ENCODE results near the gene RBCK1.
"Not testable (repeated sequence)": the region's sequence is repeated elsewhere in the genome, so short reads cannot be mapped to it uniquely, and the experiment has no call there.

Gene RBCK1

DNA sequence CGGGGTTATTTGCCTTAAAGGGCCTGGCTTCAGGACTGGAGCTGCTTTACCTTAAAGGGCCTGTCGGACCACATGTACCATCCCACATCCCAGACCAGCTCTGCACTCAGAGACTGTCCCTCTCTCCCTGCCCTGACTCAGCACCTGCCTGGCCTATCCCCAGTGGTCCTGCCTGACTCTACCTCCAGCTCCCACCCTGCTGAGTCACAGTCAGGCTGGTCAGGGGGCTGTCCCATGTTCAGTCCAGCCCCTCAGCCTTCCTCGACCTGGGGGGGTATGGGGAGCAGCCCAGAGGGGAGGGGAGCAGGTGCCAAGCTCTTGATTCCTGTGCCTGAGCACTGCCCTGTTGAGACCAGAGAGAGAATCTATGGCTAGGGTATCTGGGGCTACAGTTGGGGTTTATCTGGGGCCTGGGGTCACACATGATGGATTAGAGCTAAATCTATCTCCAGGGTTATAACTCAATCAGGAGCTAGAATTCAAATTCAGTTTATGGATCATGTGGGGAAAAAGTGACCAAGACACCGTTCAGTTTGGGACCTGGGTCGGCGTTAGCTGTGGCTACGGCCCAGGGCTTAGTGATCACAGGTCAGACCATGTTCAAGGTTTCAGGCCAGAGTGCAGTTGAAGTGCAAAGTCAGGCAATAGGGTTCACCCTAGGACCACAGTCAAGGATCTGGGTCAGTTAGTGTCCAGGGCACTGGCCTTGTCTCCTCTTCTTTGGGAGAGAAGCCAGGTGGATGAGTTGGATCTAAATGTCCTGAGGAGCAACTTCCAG lies 36.9 kb upstream of the RBCK1 start:
- TF ChIP-seq, protein P1, sequence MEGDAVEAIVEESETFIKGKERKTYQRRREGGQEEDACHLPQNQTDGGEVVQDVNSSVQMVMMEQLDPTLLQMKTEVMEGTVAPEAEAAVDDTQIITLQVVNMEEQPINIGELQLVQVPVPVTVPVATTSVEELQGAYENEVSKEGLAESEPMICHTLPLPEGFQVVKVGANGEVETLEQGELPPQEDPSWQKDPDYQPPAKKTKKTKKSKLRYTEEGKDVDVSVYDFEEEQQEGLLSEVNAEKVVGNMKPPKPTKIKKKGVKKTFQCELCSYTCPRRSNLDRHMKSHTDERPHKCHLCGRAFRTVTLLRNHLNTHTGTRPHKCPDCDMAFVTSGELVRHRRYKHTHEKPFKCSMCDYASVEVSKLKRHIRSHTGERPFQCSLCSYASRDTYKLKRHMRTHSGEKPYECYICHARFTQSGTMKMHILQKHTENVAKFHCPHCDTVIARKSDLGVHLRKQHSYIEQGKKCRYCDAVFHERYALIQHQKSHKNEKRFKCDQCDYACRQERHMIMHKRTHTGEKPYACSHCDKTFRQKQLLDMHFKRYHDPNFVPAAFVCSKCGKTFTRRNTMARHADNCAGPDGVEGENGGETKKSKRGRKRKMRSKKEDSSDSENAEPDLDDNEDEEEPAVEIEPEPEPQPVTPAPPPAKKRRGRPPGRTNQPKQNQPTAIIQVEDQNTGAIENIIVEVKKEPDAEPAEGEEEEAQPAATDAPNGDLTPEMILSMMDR (conservative IDR thresholded peaks at IDR 0.05; ENCODE audit: control insufficient read depth, insufficient read depth, low read depth, low read length) = no peak
- DNase-seq (ENCODE audit: low read depth) = no peak
- H3K4me3 ChIP-seq (ENCODE audit: control insufficient read depth, low read depth, low read length) = no peak overlapping the region

DNA sequence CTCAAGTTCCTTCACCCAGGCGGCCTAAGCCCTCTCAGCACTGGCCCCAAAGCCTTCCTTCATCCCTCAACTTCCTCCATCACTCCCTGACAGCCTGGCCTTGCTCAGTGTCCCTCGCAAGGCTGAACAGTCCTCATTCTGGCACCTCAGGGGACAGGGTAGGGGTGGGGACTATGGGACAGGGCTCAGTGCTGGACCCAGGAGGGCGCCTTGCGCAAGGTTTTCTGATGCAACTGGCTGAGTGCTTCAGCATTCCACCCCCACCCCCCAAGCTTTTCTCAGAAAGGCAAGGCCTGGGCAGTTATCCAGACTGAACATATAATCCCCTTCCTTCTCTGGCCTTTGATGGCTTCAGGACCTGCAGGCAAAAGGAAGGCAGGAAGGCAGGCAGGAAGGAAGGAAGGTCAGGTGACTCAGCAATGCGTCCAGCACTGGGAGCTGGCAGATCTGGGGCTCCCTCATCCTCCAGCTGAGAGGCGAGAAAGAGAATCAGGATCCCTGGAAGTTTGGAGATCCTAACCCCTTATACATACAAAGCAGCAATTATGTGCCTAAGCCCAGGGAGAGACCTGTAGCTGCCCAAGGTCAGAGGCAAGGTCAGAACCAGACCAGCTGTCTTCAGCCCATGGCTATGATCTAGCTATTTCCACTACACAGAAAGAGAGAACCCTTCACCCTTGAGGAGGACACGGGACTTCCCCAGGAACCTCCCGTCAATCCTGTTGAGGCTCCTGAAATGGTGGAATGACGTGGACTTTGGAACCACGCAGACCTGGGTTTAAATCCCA lies 36.1 kb upstream of the RBCK1 start:
- TF ChIP-seq, protein P1 (conservative IDR thresholded peaks at IDR 0.05; ENCODE audit: control insufficient read depth, insufficient read depth, low read depth, low read length) = no peak
- DNase-seq (ENCODE audit: low read depth) = peak; percentile 79
- no peak overlapping the region for H3K4me3 ChIP-seq (ENCODE audit: control insufficient read depth, low read depth, low read length)

DNA sequence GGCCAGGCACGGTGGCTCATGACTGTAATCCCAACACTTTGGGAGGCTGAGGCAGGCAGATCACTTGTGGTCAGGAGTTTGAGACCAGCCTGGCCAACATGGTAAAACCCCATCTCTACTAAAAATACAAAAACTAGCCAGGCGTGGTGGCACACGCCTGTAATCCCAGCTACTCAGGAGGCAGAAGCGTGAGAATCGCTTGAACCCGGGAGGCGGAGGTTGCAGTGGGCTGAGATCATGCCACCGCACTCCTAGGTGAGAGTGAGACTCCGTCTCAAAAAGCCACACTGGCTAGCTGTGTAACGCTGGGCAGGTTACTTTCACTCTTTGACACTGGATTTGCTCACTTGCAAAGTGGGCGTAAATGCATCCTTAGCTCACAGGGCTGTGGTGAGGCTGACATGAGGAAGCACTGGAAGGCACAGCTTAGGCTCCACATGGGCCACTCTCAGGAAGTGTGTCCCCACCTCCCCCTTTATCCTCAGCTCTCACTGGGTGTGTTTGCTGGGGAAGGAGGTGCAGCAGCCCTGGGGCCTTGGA lies 35.5 kb upstream of the RBCK1 start:
- H3K4me3 ChIP-seq (ENCODE audit: control insufficient read depth, low read depth, low read length); DNase-seq (ENCODE audit: low read depth): not testable (repeated sequence)

DNA sequence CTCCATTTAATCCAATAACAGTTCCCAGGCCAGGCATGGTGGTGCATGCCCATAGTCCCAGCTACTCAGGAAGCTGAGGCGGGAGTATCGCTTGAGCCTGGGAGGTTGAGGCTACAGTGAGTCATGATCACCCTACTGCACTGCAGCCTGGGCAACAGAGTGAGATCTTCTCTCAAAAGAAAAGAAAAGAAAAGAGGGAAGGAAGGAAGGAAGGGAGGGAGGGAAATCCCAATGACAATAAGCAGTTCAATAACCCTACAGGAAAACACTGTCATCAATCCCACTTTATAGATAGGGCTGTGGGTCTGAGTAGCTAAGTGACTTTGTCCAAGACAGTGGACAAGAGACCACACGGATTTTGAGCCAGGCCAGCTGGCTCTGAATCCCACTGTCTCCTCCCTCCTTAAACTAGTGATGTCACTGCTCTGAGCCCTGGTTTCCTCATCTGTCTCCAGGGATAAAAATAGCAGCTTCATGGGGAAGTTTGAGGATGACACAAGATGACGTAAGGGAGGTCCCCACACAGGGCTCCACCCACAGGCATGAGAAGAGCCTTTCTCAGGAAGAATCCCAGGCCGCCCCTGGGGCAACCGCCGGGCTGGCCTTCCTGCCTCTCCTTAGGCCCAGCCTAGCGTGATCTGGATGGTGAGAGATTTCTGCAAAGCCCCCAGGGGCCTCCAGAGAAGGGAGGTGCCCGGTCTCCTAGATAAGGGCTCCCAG lies 34.8 kb upstream of the RBCK1 start:
- TF ChIP-seq, protein P1 (conservative IDR thresholded peaks at IDR 0.05; ENCODE audit: control insufficient read depth, insufficient read depth, low read depth, low read length) = no peak
- H3K4me3 ChIP-seq (ENCODE audit: control insufficient read depth, low read depth, low read length) = no peak overlapping the region
- DNase-seq (ENCODE audit: low read depth) = peak; percentile 84

DNA sequence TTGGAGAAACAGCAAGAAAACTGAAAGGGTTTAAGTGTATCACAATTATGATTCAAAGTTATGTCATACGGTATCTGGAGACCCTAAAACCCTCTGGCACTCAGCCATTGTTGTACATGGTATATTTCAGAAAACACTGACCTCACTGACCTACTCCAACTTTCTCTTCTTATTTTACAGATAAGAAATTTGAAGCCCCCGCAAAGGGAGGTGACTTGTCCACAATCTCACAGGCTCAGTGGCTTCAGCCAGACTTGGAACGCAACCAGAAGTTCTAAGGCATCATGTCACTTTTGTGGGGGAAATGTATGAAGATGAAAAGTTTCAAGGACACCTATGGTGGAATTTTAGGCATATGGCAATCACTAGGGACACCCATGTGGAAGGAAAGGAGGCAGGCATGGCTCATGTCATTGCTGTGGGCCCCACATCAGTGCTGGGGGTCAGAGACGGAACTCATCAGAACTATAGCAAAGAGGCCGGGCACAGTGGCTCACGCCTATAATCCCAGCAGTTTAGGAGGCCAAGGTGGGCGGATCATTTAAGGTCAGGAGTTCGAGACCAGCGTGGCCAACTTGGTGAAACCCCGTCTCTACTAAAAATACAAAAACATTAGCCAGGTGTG lies 32.7 kb upstream of the RBCK1 start:
- DNase-seq (ENCODE audit: low read depth) = no peak
- H3K4me3 ChIP-seq (ENCODE audit: control insufficient read depth, low read depth, low read length) = no peak overlapping the region
- TF ChIP-seq, protein P1 (conservative IDR thresholded peaks at IDR 0.05; ENCODE audit: control insufficient read depth, insufficient read depth, low read depth, low read length) = no peak

DNA sequence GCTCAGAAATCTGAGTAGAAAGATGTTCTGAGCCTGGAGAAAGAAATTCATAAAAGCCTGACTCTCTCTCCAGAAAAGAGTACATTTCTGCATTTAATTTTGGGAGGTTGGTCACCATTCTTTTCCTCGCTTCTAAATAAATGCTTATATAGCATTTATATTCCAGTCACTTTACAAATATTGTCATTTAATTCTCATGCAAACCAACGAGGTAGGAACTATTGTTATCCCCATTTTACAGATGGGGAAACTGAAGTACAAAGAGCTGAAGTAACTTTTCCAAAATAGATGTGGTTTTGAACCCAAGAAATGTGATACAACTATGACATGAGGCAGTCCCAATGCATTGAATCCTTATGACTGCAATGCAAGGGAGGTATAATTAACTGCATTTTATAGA lies 32.0 kb upstream of the RBCK1 start:
- H3K4me3 ChIP-seq (ENCODE audit: control insufficient read depth, low read depth, low read length) = no peak overlapping the region
- no peak for DNase-seq (ENCODE audit: low read depth)
- TF ChIP-seq, protein P1 (conservative IDR thresholded peaks at IDR 0.05; ENCODE audit: control insufficient read depth, insufficient read depth, low read depth, low read length) = no peak

Data from fibroblast of mammary gland (primary cell).